ENCODE data around the gene CD74.

DNA sequence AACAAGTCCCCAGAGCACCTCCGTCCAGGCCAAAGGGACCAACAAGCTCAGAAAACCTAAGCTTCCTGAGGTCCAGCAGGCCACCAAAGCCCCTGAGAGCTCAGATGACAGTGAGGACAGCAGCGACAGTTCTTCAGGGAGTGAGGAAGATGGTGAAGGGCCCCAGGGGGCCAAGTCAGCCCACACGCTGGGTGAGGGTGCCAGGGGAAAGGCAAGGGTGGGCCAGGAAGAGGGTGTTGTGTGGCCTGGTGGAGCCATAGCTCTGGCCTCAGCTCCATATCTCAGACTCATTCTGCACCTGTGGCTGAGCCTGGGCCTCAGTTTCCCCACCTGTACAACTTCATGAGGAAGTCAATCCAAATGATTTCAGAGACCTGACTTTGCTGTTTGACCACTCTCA lies 20.7 kb downstream of the CD74 start:
- TF ChIP-seq, protein P1, sequence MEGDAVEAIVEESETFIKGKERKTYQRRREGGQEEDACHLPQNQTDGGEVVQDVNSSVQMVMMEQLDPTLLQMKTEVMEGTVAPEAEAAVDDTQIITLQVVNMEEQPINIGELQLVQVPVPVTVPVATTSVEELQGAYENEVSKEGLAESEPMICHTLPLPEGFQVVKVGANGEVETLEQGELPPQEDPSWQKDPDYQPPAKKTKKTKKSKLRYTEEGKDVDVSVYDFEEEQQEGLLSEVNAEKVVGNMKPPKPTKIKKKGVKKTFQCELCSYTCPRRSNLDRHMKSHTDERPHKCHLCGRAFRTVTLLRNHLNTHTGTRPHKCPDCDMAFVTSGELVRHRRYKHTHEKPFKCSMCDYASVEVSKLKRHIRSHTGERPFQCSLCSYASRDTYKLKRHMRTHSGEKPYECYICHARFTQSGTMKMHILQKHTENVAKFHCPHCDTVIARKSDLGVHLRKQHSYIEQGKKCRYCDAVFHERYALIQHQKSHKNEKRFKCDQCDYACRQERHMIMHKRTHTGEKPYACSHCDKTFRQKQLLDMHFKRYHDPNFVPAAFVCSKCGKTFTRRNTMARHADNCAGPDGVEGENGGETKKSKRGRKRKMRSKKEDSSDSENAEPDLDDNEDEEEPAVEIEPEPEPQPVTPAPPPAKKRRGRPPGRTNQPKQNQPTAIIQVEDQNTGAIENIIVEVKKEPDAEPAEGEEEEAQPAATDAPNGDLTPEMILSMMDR (IDR thresholded peaks at IDR 0.05; ENCODE audit: insufficient read depth, low read depth, low read length): no peak
- TF ChIP-seq EZH2 (IDR thresholded peaks at IDR 0.05; ENCODE audit: insufficient read depth, low read length): no peak

Data from astrocyte (in vitro differentiated cells and primary cell).